Endothelial cell of umbilical vein (primary cell): Measurements from ENCODE around the gene GABRB2. TPM values are rescaled to one million over a fixed set of nuclear protein-coding genes. Genes with fewer than 3 reads are reported as not detected.

ENCODE experiments used
- BruUV-seq: library from RNA; stranded (reverse); fragments of 400-500 nt; replicated peaks from 2 replicates; lab custom pipeline; 2021; lab: Mats Ljungman, UMichigan
- CTCF ChIA-PET: fragments of 300-600, 350-600 bp; sonication (Branson Sonifier 250); formaldehyde crosslinking; loops from one replicate; lab custom pipeline; 2021; ENCODE audit warnings: antibody characterized with exemption, inconsistent platforms; lab: Charles Lee
- POLR2A ChIA-PET: fragments of 300-600, 350-600 bp; sonication (Branson Sonifier 250); formaldehyde crosslinking; loops from one replicate; lab custom pipeline; 2021; ENCODE audit warnings: antibody characterized with exemption, inconsistent platforms; lab: Charles Lee
- DNase-seq: peaks from one replicate; pipeline ENCODE4 v3.0.0-alpha.2; 2011; ENCODE audit warnings: low read depth, low spot score
- FAIRE-seq: peaks from 2 replicates; lab custom pipeline; 2011; peaks lifted over from hg19 to GRCh38; lab: Jason Lieb, UNC
- H2AFZ ChIP-seq: 2 replicates; pipeline ENCODE4 v1.6.0; 2012; ENCODE audit warnings: low read depth, low read length, control low read depth, inconsistent platforms
- H3K27ac ChIP-seq: 2 replicates; pipeline ENCODE4 v1.5.1; 2011; ENCODE audit warnings: low read depth, mild to moderate bottlenecking, control low read depth, low read length, moderate library complexity; ENCODE audit not compliant: insufficient read depth
- H3K27me3 ChIP-seq, 2 experiments: 2 replicates each; pipeline versions ENCODE4 v1.6.0 to v1.6.1; 2011; ENCODE audit warnings: low read length in 2 of 2, mixed read lengths in 1 of 2; ENCODE audit not compliant: control insufficient read depth in 2 of 2, insufficient read depth in 2 of 2
- H3K36me3 ChIP-seq, 2 experiments: 2 replicates in 1 of 2; 3 replicates in 1 of 2; pipeline ENCODE4 v1.5.1; 2011; ENCODE audit warnings: low read length in 2 of 2, mild to moderate bottlenecking in 1 of 2, moderate library complexity in 1 of 2; ENCODE audit not compliant: control insufficient read depth in 2 of 2, insufficient read depth in 2 of 2; ENCODE audit errors: extremely low read depth in 1 of 2
- H3K4me1 ChIP-seq: 3 replicates; pipeline ENCODE4 v1.5.1; 2011; ENCODE audit warnings: mild to moderate bottlenecking, low read length; ENCODE audit not compliant: control insufficient read depth, insufficient read depth; ENCODE audit errors: extremely low read depth
- H3K4me2 ChIP-seq: 2 replicates; pipeline ENCODE4 v1.6.1; 2011; ENCODE audit warnings: low read length, control low read depth, mixed read lengths; ENCODE audit not compliant: insufficient read depth
- H3K4me3 ChIP-seq, 3 experiments: fragments of 200-600 bp in 1 of 3; sonication (generic), shearing (Covaris generic) in 1 of 3; replicated peaks in 1 of 3; 2 replicates each; pipeline ENCODE4 v1.5.1; 2011 to 2016; ENCODE audit warnings: control low read depth in 3 of 3, low read length in 3 of 3, mild to moderate bottlenecking in 2 of 3, inconsistent platforms in 1 of 3, low read depth in 1 of 3, moderate library complexity in 1 of 3; ENCODE audit not compliant: insufficient read depth in 1 of 3
- H3K79me2 ChIP-seq: 2 replicates; pipeline ENCODE4 v1.6.0; 2012; ENCODE audit warnings: low read length, inconsistent platforms; ENCODE audit not compliant: control insufficient read depth, insufficient read depth
- H3K9ac ChIP-seq: replicated peaks from 2 replicates; pipeline ENCODE3; 2011; ENCODE audit warnings: low read length, control low read depth; ENCODE audit not compliant: insufficient read depth; ENCODE audit errors: extremely low read depth
- H3K9me1 ChIP-seq: replicated peaks from 3 replicates; pipeline ENCODE4 v1.6.0; 2011; ENCODE audit warnings: mild to moderate bottlenecking, low read length; ENCODE audit not compliant: control insufficient read depth, insufficient read depth; ENCODE audit errors: extremely low read depth
- H3K9me3 ChIP-seq: replicated peaks from 2 replicates; pipeline ENCODE4 v1.5.1; 2012; ENCODE audit warnings: low read length, inconsistent platforms; ENCODE audit not compliant: control insufficient read depth, insufficient read depth
- H4K20me1 ChIP-seq: replicated peaks from 2 replicates; pipeline ENCODE3; 2011; ENCODE audit warnings: mild to moderate bottlenecking, low read length; ENCODE audit not compliant: control insufficient read depth, insufficient read depth; ENCODE audit errors: extremely low read depth
- CTCF ChIP-seq, 2 donors: IDR thresholded peaks; 1 replicate in 1 of 2; 2 replicates in 1 of 2; pipeline ENCODE4 v1.5.1; 2011; ENCODE audit warnings: low read length in 2 of 2, mild to moderate bottlenecking in 2 of 2, moderate library complexity in 2 of 2, control low read depth in 1 of 2, inconsistent platforms in 1 of 2, low read depth in 1 of 2; ENCODE audit not compliant: insufficient read depth in 1 of 2; ENCODE audit errors: extremely low read depth in 1 of 2
- EZH2 ChIP-seq: IDR thresholded peaks from 2 replicates; pipeline ENCODE4 v1.6.1; 2012; ENCODE audit warnings: borderline replicate concordance, low read depth, mild to moderate bottlenecking, moderate library complexity, low read length, inconsistent platforms; ENCODE audit not compliant: severe bottlenecking
- FOS ChIP-seq: IDR thresholded peaks from 2 replicates; pipeline ENCODE4 v1.6.1; 2011; ENCODE audit warnings: mild to moderate bottlenecking, low read length, moderate library complexity, borderline replicate concordance; ENCODE audit not compliant: insufficient read depth
- GATA2 ChIP-seq: IDR thresholded peaks from 2 replicates; pipeline ENCODE4 v1.7.0; 2011; ENCODE audit warnings: low read depth, mild to moderate bottlenecking, moderate library complexity, mixed read lengths, low read length; ENCODE audit not compliant: insufficient read length, insufficient read depth
- MAX ChIP-seq: IDR thresholded peaks from 2 replicates; pipeline ENCODE4 v1.6.1; 2011; ENCODE audit not compliant: insufficient read depth, insufficient read length
- MYC ChIP-seq: IDR thresholded peaks from one replicate; pipeline ENCODE4 v1.6.1; 2011; ENCODE audit warnings: mild to moderate bottlenecking, low read depth, low read length
- POLR2A ChIP-seq: IDR thresholded peaks from 2 replicates; pipeline ENCODE4 v1.6.1; 2012; ENCODE audit warnings: low read depth, mild to moderate bottlenecking, control low read depth, low read length
- POLR2AphosphoS5 ChIP-seq: IDR thresholded peaks from 2 replicates; pipeline ENCODE4 v1.6.1; 2012; ENCODE audit warnings: low read depth, mild to moderate bottlenecking, control low read depth, low read length, moderate library complexity; ENCODE audit not compliant: insufficient read depth
- dilution Hi-C: fragments of 300-500 bp; cut with MboI; formaldehyde crosslinking; loops from one replicate; pipeline ENCODE4 v1.15.0; 2019; ENCODE audit warnings: low sequenced_read_pairs; ENCODE audit not compliant: extremely low pct_ligation_motif_present
- intact Hi-C: fragments of 100-400 bp; cut with micrococcal nuclease; formaldehyde crosslinking; loops from one replicate; pipeline ENCODE4 v1.10.0; 2022
- polyA plus RNA-seq, 4 experiments: library from polyadenylated mRNA; depleted of rRNA in 3 of 4; stranded (reverse) in 3 of 4; unstranded in 1 of 4; fragments of >200 nt; gene quantifications; 2 replicates each; pipeline versions ENCODE4 v1.2.1 to v1.2.3, GENCODE V29; 2011 to 2012; ENCODE audit warnings: missing spikeins in 1 of 4
- total RNA-seq: library from RNA; stranded (reverse); gene quantifications from 2 replicates; pipeline ENCODE4 v1.2.3, GENCODE V29; 2021

GABRB2 gene
- total and polyA plus RNA-seq, 2 donors (not counting 3 experiments of a cell fraction or from before 2014, with no cell fraction given): not detected

GRCh38 chr5:161442471-161442870 is 104.1 kb downstream of the GABRB2 start:
- ChIA-PET POLR2A (no interaction called here), CTCF (no interaction called here)
- BruUV-seq: no TSS peak
- FAIRE-seq (no peak), DNase-seq (no peak)
- Histone ChIP-seq H3K9me1 (no peaks in the 10 kb centered on the region), H3K27ac (no peak overlapping the region), H3K79me2 (no peaks in the 10 kb centered on the region), H2AFZ (no peak overlapping the region), H3K4me2 (no peak overlapping the region), H3K9ac (no peak overlapping the region), H3K36me3 (no peaks in the 10 kb centered on the region), H3K9me3 (peaks cover 4% of the 10 kb centered on the region), H3K27me3 (no peaks in the 10 kb centered on the region), H3K4me3 (no peak overlapping the region), H4K20me1 (no peaks in the 10 kb centered on the region), H3K4me1 (no peaks in the 10 kb centered on the region)
- dilution Hi-C loops (no loop called here), intact Hi-C loops (no loop called here)
- no peak for TF ChIP-seq CTCF (IDR thresholded peaks at IDR 0.05; ENCODE audit: extremely low read depth in 1 of 2, insufficient read depth in 1 of 2, low read depth in 1 of 2, low read length in 2 of 2)
- TF ChIP-seq MAX: no peak
- no peak for TF ChIP-seq POLR2A
- TF ChIP-seq GATA2: no peak
- TF ChIP-seq MYC: no peak
- no peak for TF ChIP-seq FOS
- TF ChIP-seq POLR2AphosphoS5: no peak
- no peak for TF ChIP-seq EZH2
